Osteoblast (primary cell): ENCODE results near the gene ZNF141. TPM values are rescaled to one million over a fixed set of nuclear protein-coding genes. Genes with fewer than 3 reads are reported as not detected.

ENCODE experiments used
- DNase-seq: peaks from one replicate; pipeline ENCODE4 v3.0.0; 2011; ENCODE audit warnings: low spot score, mixed read lengths; ENCODE audit not compliant: insufficient read length; ENCODE audit errors: missing footprints
- H2AFZ ChIP-seq: 2 replicates; pipeline ENCODE4 v1.6.0; 2011; ENCODE audit warnings: mild to moderate bottlenecking, low read length
- H3K27ac ChIP-seq: 2 replicates; pipeline ENCODE4 v1.5.1; 2011; ENCODE audit warnings: mild to moderate bottlenecking, low read depth, low read length, moderate library complexity
- H3K27me3 ChIP-seq: 2 replicates; pipeline ENCODE4 v1.6.0; 2012; ENCODE audit warnings: mild to moderate bottlenecking, control low read depth, inconsistent platforms, low read length, moderate library complexity; ENCODE audit not compliant: insufficient read depth
- H3K36me3 ChIP-seq: 2 replicates; pipeline ENCODE4 v1.5.1; 2011; ENCODE audit warnings: mild to moderate bottlenecking, low read length, control low read depth, moderate library complexity; ENCODE audit not compliant: insufficient read depth
- H3K4me1 ChIP-seq: 2 replicates; pipeline ENCODE4 v1.5.1; 2011; ENCODE audit warnings: mild to moderate bottlenecking, low read length, control low read depth, moderate library complexity; ENCODE audit not compliant: insufficient read depth
- H3K4me2 ChIP-seq: 2 replicates; pipeline ENCODE4 v1.6.0; 2011; ENCODE audit warnings: mild to moderate bottlenecking, low read length; ENCODE audit not compliant: insufficient read depth
- H3K4me3 ChIP-seq: fragments of 200-600 bp; sonication (generic); 3 replicates; pipeline ENCODE4 v1.5.1; 2012; ENCODE audit warnings: mild to moderate bottlenecking, low read length, inconsistent platforms; ENCODE audit not compliant: insufficient read depth
- H3K79me2 ChIP-seq: 2 replicates; pipeline ENCODE4 v1.6.0; 2012; ENCODE audit warnings: mild to moderate bottlenecking, low read length, control low read depth, inconsistent platforms; ENCODE audit not compliant: insufficient read depth
- H3K9me3 ChIP-seq: 2 replicates; pipeline ENCODE4 v1.5.1; 2011; ENCODE audit warnings: low read depth, low read length, control low read depth
- H4K20me1 ChIP-seq: 2 replicates; pipeline ENCODE4 v1.6.0; 2012; ENCODE audit warnings: mild to moderate bottlenecking, low read length, control low read depth; ENCODE audit not compliant: insufficient read depth
- CTCF ChIP-seq: IDR thresholded peaks from 2 replicates; pipeline ENCODE4 v1.5.1; 2011; ENCODE audit warnings: mild to moderate bottlenecking, low read depth, low read length, moderate library complexity; ENCODE audit errors: extremely low read depth
- total RNA-seq: library from RNA; depleted of rRNA; stranded (reverse); fragments of >200 nt; gene quantifications from 2 replicates; pipeline ENCODE4 v1.2.3, GENCODE V29; 2012

The ZNF141 gene
- total RNA-seq, 1 donor: 15.2 TPM

DNA sequence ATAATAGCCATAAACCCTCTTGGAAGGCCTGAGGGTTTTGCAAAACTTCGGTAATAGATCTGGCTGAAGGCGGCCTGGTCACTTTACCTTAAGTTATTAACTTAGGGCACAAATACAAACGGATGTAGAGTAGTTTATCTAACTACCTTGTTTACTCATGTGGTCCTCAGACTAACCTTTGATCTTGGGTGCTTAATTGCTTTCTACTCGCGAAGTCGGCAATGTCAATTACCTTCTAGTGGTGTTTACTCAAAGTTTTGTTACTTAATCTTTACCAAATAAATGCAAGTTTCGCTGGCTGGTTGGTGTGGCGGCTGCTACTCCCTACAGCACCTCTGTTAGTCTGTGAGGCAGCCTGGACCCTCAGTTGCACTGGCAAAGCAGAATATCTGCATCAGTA, 8.9 kb upstream of the ZNF141 start:
- no peaks in the 10 kb centered on the region for H3K27me3 ChIP-seq
- no peak for TF ChIP-seq CTCF
- H3K79me2 ChIP-seq: no peaks in the 10 kb centered on the region
- H3K27ac ChIP-seq: no peak overlapping the region
- H3K4me1 ChIP-seq: no peaks in the 10 kb centered on the region
- no peak overlapping the region for H3K4me2 ChIP-seq
- no peaks in the 10 kb centered on the region for H4K20me1 ChIP-seq
- H2AFZ ChIP-seq: no peak overlapping the region
- no peaks in the 10 kb centered on the region for H3K36me3 ChIP-seq
- no peak for DNase-seq
- peaks cover 2% of the 10 kb centered on the region for H3K9me3 ChIP-seq
- no peak overlapping the region for H3K4me3 ChIP-seq

- H3K4me1 ChIP-seq: peaks cover 7% of the 10 kb centered on the region
- no peaks in the 10 kb centered on the region for H3K27me3 ChIP-seq
- TF ChIP-seq CTCF: no peak
- no peak overlapping the region for H3K4me3 ChIP-seq
- H3K36me3 ChIP-seq: no peaks in the 10 kb centered on the region
- peaks cover 27% of the 10 kb centered on the region for H3K79me2 ChIP-seq
- no peak overlapping the region for H2AFZ ChIP-seq
- no peak overlapping the region for H3K4me2 ChIP-seq
- no peak overlapping the region for H3K27ac ChIP-seq
- peak; percentile 39 for DNase-seq
- no peaks in the 10 kb centered on the region for H3K9me3 ChIP-seq
- H4K20me1 ChIP-seq: peaks cover 4% of the 10 kb centered on the region
These were observed 2.1 kb upstream of the ZNF141 start for GRCh38 chr4:335515-335914.

DNA sequence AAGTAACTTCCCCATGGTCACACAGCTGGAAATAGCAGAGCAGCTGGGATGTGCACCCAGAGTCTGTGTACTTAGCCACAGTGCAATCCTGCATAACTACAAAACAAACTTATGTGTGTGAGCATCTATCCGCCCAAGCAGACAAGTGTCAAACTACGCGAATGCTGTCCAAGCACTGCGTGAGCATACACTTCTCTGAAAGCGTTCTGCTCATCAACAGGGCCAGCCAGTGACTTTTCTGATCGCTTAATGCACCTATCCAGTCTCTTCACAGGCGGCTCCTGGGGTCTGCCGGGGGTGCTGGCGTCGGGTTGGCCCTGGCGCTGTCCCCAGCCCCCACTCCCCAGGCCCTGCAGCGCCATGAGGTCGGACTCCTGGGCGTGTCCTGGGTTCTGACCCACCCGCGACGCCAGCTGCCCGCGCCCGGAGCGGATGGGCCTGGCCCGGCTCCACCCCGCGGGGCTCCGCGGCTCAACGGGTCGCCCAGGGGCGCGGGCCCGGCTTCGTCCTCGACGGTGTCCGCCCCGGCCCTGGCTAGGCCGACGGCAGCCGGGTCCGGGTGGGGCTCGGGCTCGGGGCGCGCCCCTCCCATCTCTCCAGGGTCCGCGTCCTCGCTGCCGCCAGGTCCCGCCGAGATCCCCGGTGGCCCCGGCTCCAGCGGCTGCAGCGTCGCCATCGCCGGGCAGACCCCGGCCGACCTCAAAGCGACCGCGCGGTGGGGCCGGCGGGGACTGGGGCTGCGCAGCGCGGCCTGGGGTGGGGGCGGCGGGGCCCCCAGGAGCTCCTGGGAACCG, 1.3 kb upstream of the ZNF141 start:
- H2AFZ ChIP-seq: peak overlapping the region; percentile 97
- H3K27ac ChIP-seq: peak overlapping the region; percentile 98
- H3K9me3 ChIP-seq: no peaks in the 10 kb centered on the region
- H3K4me1 ChIP-seq: peaks cover 7% of the 10 kb centered on the region
- H3K4me2 ChIP-seq: peak overlapping the region; percentile 96
- H3K79me2 ChIP-seq: peaks cover 35% of the 10 kb centered on the region
- no peaks in the 10 kb centered on the region for H3K36me3 ChIP-seq
- peaks cover 4% of the 10 kb centered on the region for H4K20me1 ChIP-seq
- peak overlapping the region; percentile 97 for H3K4me3 ChIP-seq
- H3K27me3 ChIP-seq: no peaks in the 10 kb centered on the region
- DNase-seq: peak; percentile 77
- TF ChIP-seq CTCF: no peak

DNA sequence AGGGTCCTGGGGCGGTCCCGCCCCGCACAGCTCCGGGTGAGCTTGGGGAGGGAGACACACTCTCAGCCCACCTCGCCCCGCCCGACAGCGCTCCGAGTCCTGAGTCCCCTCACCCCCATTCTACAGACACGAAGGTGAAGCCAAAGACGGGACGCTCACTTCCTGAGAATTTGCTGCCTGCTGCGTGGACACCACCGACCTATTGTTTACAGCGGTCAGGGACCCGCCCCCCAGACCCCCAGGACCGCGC, 796 bp upstream of the ZNF141 start:
- Histone ChIP-seq H3K27me3 (no peaks in the 10 kb centered on the region), H3K4me2 (peak overlapping the region; percentile 96), H2AFZ (peak overlapping the region; percentile 97), H3K4me1 (peaks cover 7% of the 10 kb centered on the region), H3K9me3 (no peaks in the 10 kb centered on the region), H4K20me1 (peaks cover 4% of the 10 kb centered on the region), H3K36me3 (no peaks in the 10 kb centered on the region), H3K4me3 (peak overlapping the region; percentile 97), H3K79me2 (peaks cover 39% of the 10 kb centered on the region), H3K27ac (peak overlapping the region; percentile 98)
- no peak for DNase-seq
- TF ChIP-seq CTCF: no peak
